Trophoblast cell (in vitro differentiated cells and primary cell): ENCODE measurements around the gene SEPTIN12.
A peak's percentile ranks its signal among the peaks of the same experiment; 100 is the strongest.

Experiments
- DNase-seq, 2 donors: peaks; one replicate each; pipeline ENCODE4 v3.0.0-alpha.2; 2016
- H2AFZ ChIP-seq: 2 replicates; pipeline ENCODE4 v1.6.1; 2013; ENCODE audit warnings: low read length, moderate library complexity, mild to moderate bottlenecking; ENCODE audit not compliant: insufficient read depth, poor library complexity
- H2AK5ac ChIP-seq: 2 replicates; pipeline ENCODE4 v1.6.1; 2013; ENCODE audit warnings: mild to moderate bottlenecking, low read length
- H2BK120ac ChIP-seq: 2 replicates; pipeline ENCODE4 v1.6.1; 2013; ENCODE audit warnings: low read length, mild to moderate bottlenecking, moderate library complexity; ENCODE audit not compliant: insufficient read depth, poor library complexity
- H2BK12ac ChIP-seq: 2 replicates; pipeline ENCODE4 v1.6.1; 2013; ENCODE audit warnings: mild to moderate bottlenecking, low read length, moderate library complexity
- H2BK5ac ChIP-seq: 2 replicates; pipeline ENCODE4 v1.6.1; 2013; ENCODE audit warnings: low read length, low read depth, moderate library complexity, mild to moderate bottlenecking; ENCODE audit not compliant: poor library complexity
- H3K14ac ChIP-seq: 2 replicates; pipeline ENCODE4 v1.6.1; 2013; ENCODE audit warnings: mild to moderate bottlenecking, low read length
- H3K18ac ChIP-seq: 2 replicates; pipeline ENCODE4 v1.6.1; 2013; ENCODE audit warnings: mild to moderate bottlenecking, low read length
- H3K23ac ChIP-seq: 2 replicates; pipeline ENCODE4 v1.6.1; 2013; ENCODE audit warnings: low read length
- H3K27ac ChIP-seq: 2 replicates; pipeline ENCODE4 v1.5.1; 2013; ENCODE audit warnings: low read depth, mild to moderate bottlenecking, inconsistent platforms, low read length, moderate library complexity
- H3K27me3 ChIP-seq: 2 replicates; pipeline ENCODE4 v1.6.1; 2013; ENCODE audit warnings: inconsistent platforms, mild to moderate bottlenecking, low read length, moderate library complexity; ENCODE audit not compliant: insufficient read depth
- H3K36me3 ChIP-seq, 2 experiments: 1 replicate in 1 of 2; 2 replicates in 1 of 2; pipeline ENCODE4 v1.6.1; 2013; ENCODE audit warnings: low read length in 2 of 2, mild to moderate bottlenecking in 2 of 2, moderate library complexity in 1 of 2; ENCODE audit not compliant: insufficient read depth in 2 of 2, control insufficient read depth in 1 of 2
- H3K4ac ChIP-seq: 2 replicates; pipeline ENCODE4 v1.6.1; 2013; ENCODE audit warnings: low read depth, mild to moderate bottlenecking, low read length, moderate library complexity
- H3K4me1 ChIP-seq, 2 experiments: 1 replicate in 1 of 2; 2 replicates in 1 of 2; pipeline ENCODE4 v1.6.1; 2013; ENCODE audit warnings: low read length in 2 of 2, mild to moderate bottlenecking in 2 of 2, moderate library complexity in 1 of 2; ENCODE audit not compliant: insufficient read depth in 2 of 2, control insufficient read depth in 1 of 2
- H3K4me2 ChIP-seq: 2 replicates; pipeline ENCODE4 v1.6.1; 2013; ENCODE audit warnings: inconsistent platforms, mild to moderate bottlenecking, low read length, moderate library complexity
- H3K4me3 ChIP-seq: 2 replicates; pipeline ENCODE4 v1.5.1; 2013; ENCODE audit warnings: mild to moderate bottlenecking, low read depth, low read length, inconsistent platforms
- H3K79me1 ChIP-seq: one replicate; pipeline ENCODE4 v1.6.1; 2013; ENCODE audit warnings: low read length
- H3K79me2 ChIP-seq: 2 replicates; pipeline ENCODE4 v1.6.1; 2013; ENCODE audit warnings: low read length, mild to moderate bottlenecking; ENCODE audit not compliant: control insufficient read depth, insufficient read depth, poor library complexity
- H3K9ac ChIP-seq: 2 replicates; pipeline ENCODE4 v1.6.1; 2013; ENCODE audit warnings: mild to moderate bottlenecking, low read length
- H3K9me3 ChIP-seq: 2 replicates; pipeline ENCODE4 v1.6.1; 2013; ENCODE audit warnings: low read depth, mild to moderate bottlenecking, control low read depth, inconsistent platforms, low read length; ENCODE audit not compliant: insufficient read depth
- H4K12ac ChIP-seq: 2 replicates; pipeline ENCODE4 v1.6.1; 2013; ENCODE audit warnings: low read depth, mild to moderate bottlenecking, low read length, moderate library complexity
- H4K8ac ChIP-seq: 2 replicates; pipeline ENCODE4 v1.6.1; 2013; ENCODE audit warnings: low read depth, mild to moderate bottlenecking, low read length, moderate library complexity
- H4K91ac ChIP-seq: one replicate; pipeline ENCODE4 v1.6.1; 2013; ENCODE audit warnings: low read depth, mild to moderate bottlenecking, low read length, moderate library complexity
- WGBS: extraction: QIAGEN DNeasy Blood & Tissue Kit; methylation state at CpG from one replicate; pipeline ENCODE4 v1.1.7; 2013; ENCODE audit warnings: missing lambda C conversion rate; ENCODE audit not compliant: insufficient read length, insufficient coverage; ENCODE audit errors: extremely low coverage; 5-methylcytosine and 5-hydroxymethylcytosine counted together

SEPTIN12 gene

GRCh38 chr16:4790871-4791270, 2.7 kb upstream of the SEPTIN12 start:
- no peaks in the 10 kb centered on the region for H3K79me2 ChIP-seq

GRCh38 chr16:4790261-4790660, 2.1 kb upstream of the SEPTIN12 start:
- no peak overlapping the region for H4K12ac ChIP-seq
- DNase-seq: peak in 1 of 2 donors; percentile 60
- H2BK5ac ChIP-seq: no peak overlapping the region
- H3K4me3 ChIP-seq: no peak overlapping the region
- H3K18ac ChIP-seq: no peak overlapping the region
- H3K14ac ChIP-seq: no peak overlapping the region
- H3K79me1 ChIP-seq: no peaks in the 10 kb centered on the region
- no peak overlapping the region for H2AK5ac ChIP-seq
- H3K9ac ChIP-seq: no peak overlapping the region
- H3K4me2 ChIP-seq: no peak overlapping the region
- no peak overlapping the region for H4K91ac ChIP-seq
- no peak overlapping the region for H2BK120ac ChIP-seq
- no CpG with 5 or more reads among the region's 10 CpGs for WGBS
- no peak overlapping the region for H3K27ac ChIP-seq
- H2BK12ac ChIP-seq: no peak overlapping the region
- no peaks in the 10 kb centered on the region for H3K9me3 ChIP-seq
- no peaks in the 10 kb centered on the region for H3K27me3 ChIP-seq
- no peak overlapping the region for H2AFZ ChIP-seq
- H3K36me3 ChIP-seq: no peaks in the 10 kb centered on the region
- no peaks in the 10 kb centered on the region for H3K4me1 ChIP-seq
- H3K4ac ChIP-seq: no peak overlapping the region
- H3K23ac ChIP-seq: no peak overlapping the region
- no peak overlapping the region for H4K8ac ChIP-seq
- H3K79me2 ChIP-seq: no peaks in the 10 kb centered on the region

More at GRCh38 chr16:4790871-4791270, 2.7 kb upstream of the SEPTIN12 start:
- Histone ChIP-seq H3K4me1 (no peaks in the 10 kb centered on the region), H4K91ac (no peak overlapping the region), H3K27ac (no peak overlapping the region), H3K79me1 (no peaks in the 10 kb centered on the region), H3K4me3 (no peak overlapping the region), H2BK5ac (no peak overlapping the region), H3K18ac (no peak overlapping the region), H3K27me3 (no peaks in the 10 kb centered on the region), H4K12ac (no peak overlapping the region), H2AK5ac (no peak overlapping the region), H3K4ac (no peak overlapping the region), H3K23ac (no peak overlapping the region), H3K9ac (peak overlapping the region; percentile 28), H2BK12ac (no peak overlapping the region), H3K4me2 (no peak overlapping the region), H4K8ac (no peak overlapping the region), H3K14ac (no peak overlapping the region), H2BK120ac (no peak overlapping the region), H2AFZ (no peak overlapping the region), H3K9me3 (no peaks in the 10 kb centered on the region), H3K36me3 (peaks cover 0 to under 1% of the 10 kb centered on the region in 2 experiments)
- DNase-seq: no peak
- WGBS: no CpG with 5 or more reads among the region's 10 CpGs

DNA sequence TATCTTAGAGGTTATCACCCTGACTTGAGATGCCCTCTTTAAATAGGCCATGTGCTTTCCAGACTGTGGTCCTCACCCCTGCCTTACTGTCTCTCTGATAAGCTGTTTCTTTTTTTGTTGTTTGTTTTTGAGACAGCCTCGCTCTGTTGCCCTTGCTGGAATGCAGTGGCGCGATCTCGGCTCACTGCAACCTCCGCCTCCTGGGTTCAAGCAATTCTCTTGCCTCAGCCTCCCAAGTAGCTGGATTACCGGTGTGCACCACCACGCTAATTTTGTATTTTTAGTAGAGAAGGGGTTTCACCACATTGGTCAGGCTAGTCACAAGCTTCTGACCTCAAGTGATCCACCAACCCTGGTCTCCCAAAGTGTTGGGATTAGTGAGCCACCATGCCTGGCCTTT, 765 bp upstream of the SEPTIN12 start:
- Histone ChIP-seq H3K79me1 (no peaks in the 10 kb centered on the region), H3K23ac (no peak overlapping the region), H3K4me1 (no peaks in the 10 kb centered on the region), H3K79me2 (no peaks in the 10 kb centered on the region), H2AK5ac (no peak overlapping the region), H3K4ac (no peak overlapping the region), H3K4me3 (no peak overlapping the region), H2BK5ac (no peak overlapping the region), H3K27me3 (no peaks in the 10 kb centered on the region), H3K4me2 (no peak overlapping the region), H2BK120ac (no peak overlapping the region), H3K14ac (no peak overlapping the region), H4K91ac (no peak overlapping the region), H3K9me3 (no peaks in the 10 kb centered on the region), H4K12ac (no peak overlapping the region), H3K27ac (no peak overlapping the region), H4K8ac (no peak overlapping the region), H3K18ac (no peak overlapping the region), H3K9ac (no peak overlapping the region), H2AFZ (no peak overlapping the region), H2BK12ac (no peak overlapping the region), H3K36me3 (no peaks in the 10 kb centered on the region)
- WGBS: no CpG with 5 or more reads among the region's 7 CpGs
- DNase-seq: no peak

- no peaks in the 10 kb centered on the region for H3K27me3 ChIP-seq
- DNase-seq: peak in 1 of 2 donors; percentile 18
- H3K4me3 ChIP-seq: no peak overlapping the region
- H3K4me2 ChIP-seq: no peak overlapping the region
- no peak overlapping the region for H4K8ac ChIP-seq
- no CpG with 5 or more reads among the region's 9 CpGs for WGBS
- H3K23ac ChIP-seq: no peak overlapping the region
- H4K91ac ChIP-seq: no peak overlapping the region
- no peak overlapping the region for H2BK120ac ChIP-seq
- no peak overlapping the region for H2BK12ac ChIP-seq
- H3K36me3 ChIP-seq: no peaks in the 10 kb centered on the region
- no peak overlapping the region for H2AFZ ChIP-seq
- H3K9me3 ChIP-seq: peaks cover 3% of the 10 kb centered on the region
- no peaks in the 10 kb centered on the region for H3K4me1 ChIP-seq
- no peaks in the 10 kb centered on the region for H3K79me1 ChIP-seq
- no peak overlapping the region for H3K4ac ChIP-seq
- no peak overlapping the region for H3K18ac ChIP-seq
- no peak overlapping the region for H3K27ac ChIP-seq
- no peak overlapping the region for H3K9ac ChIP-seq
- no peak overlapping the region for H3K14ac ChIP-seq
- no peak overlapping the region for H2AK5ac ChIP-seq
- no peaks in the 10 kb centered on the region for H3K79me2 ChIP-seq
- H2BK5ac ChIP-seq: no peak overlapping the region
- no peak overlapping the region for H4K12ac ChIP-seq
Measured at GRCh38 chr16:4788489-4788889, 344 bp upstream of the SEPTIN12 start.
